Thoracic aorta (tissue), 2 donors: ENCODE data around the gene CNR2. TPM values are rescaled to one million over a fixed set of nuclear protein-coding genes. Genes with fewer than 3 reads are reported as not detected.
A peak's percentile ranks its signal among the peaks of the same experiment; 100 is the strongest.

Experiments used
- ATAC-seq: fragments of 150-250 bp; one replicate; pipeline ENCODE4 v1.8.0; 2017; ENCODE audit warnings: low read depth; ENCODE audit not compliant: insufficient number of reproducible peaks, low FRiP score
- DNase-seq: peaks from one replicate; pipeline ENCODE4 v3.0.0-alpha.2; 2020; ENCODE audit warnings: low spot score
- H3K27ac ChIP-seq, 2 donors: fragments of 200-600 bp; sonication (generic); 1 replicate in 1 of 2; 2 replicates in 1 of 2; pipeline ENCODE4 v1.5.1; 2016; ENCODE audit warnings: mild to moderate bottlenecking in 2 of 2, moderate library complexity in 2 of 2
- H3K27me3 ChIP-seq: fragments of 200-600 bp; sonication (generic); replicated peaks from 2 replicates; pipeline ENCODE4 v1.6.0; 2016; ENCODE audit warnings: mild to moderate bottlenecking; ENCODE audit not compliant: insufficient read depth
- H3K36me3 ChIP-seq: fragments of 200-600 bp; sonication (generic); one replicate; pipeline ENCODE4 v1.5.1; 2016
- H3K4me1 ChIP-seq, 2 donors: fragments of 200-600 bp; sonication (generic); 1 replicate in 1 of 2; 2 replicates in 1 of 2; pipeline versions ENCODE4 v1.5.1 to v1.6.0; 2016; ENCODE audit warnings: low read depth in 2 of 2, mild to moderate bottlenecking in 1 of 2; ENCODE audit not compliant: control insufficient read depth in 1 of 2
- H3K4me3 ChIP-seq: fragments of 200-600 bp; sonication (generic); 2 replicates; pipeline ENCODE4 v1.5.1; 2016; ENCODE audit warnings: mild to moderate bottlenecking
- H3K9me3 ChIP-seq: fragments of 200-600 bp; sonication (generic); 2 replicates; pipeline ENCODE4 v1.5.1; 2016
- CTCF ChIP-seq: fragments of 200-600 bp; sonication (generic); IDR thresholded peaks from one replicate; pipeline ENCODE4 v1.5.1; 2019; ENCODE audit warnings: antibody characterized with exemption
- total RNA-seq, 2 donors: library from RNA; depleted of rRNA; stranded (reverse); fragments of >200 nt; gene quantifications; one replicate each; pipeline versions ENCODE4 v1.1.0 to v1.2.3, GENCODE V29; 2016

Gene CNR2
- total RNA-seq, 2 donors from 2014 or later: 0.41 TPM; not detected in 1

- Histone ChIP-seq H3K27ac (peak overlapping the region; percentile 75 to 79), H3K36me3 (no peaks in the 10 kb centered on the region), H3K27me3 (no peaks in the 10 kb centered on the region), H3K9me3 (no peaks in the 10 kb centered on the region), H3K4me3 (peak overlapping the region; percentile 86), H3K4me1 (peaks cover 12 to 21% of the 10 kb centered on the region in 2 donors)
- DNase-seq: no peak
- no peak for TF ChIP-seq CTCF
- ATAC-seq: no peak
Measured at GRCh38 chr1:23869051-23869450, 44.1 kb downstream of the CNR2 start.

- Histone ChIP-seq H3K4me3 (peak overlapping the region; percentile 86), H3K9me3 (no peaks in the 10 kb centered on the region), H3K27me3 (no peaks in the 10 kb centered on the region), H3K4me1 (peaks cover 12 to 21% of the 10 kb centered on the region in 2 donors), H3K36me3 (no peaks in the 10 kb centered on the region), H3K27ac (peak overlapping the region; percentile 75 to 79)
- ATAC-seq (no peak), DNase-seq (no peak)
- TF ChIP-seq CTCF: no peak
Measured at GRCh38 chr1:23868557-23869016, 44.6 kb downstream of the CNR2 start.

GRCh38 chr1:23867895-23868556, 45.1 kb downstream of the CNR2 start, which contains the start of gene FUCA1:
FUCA1 (minus strand) TSS chr1:23868290; CDS start chr1:23868286, 4 bp downstream.
- DNase-seq (peak; percentile 65), ATAC-seq (peak; percentile 97)
- peak within 1 kb of the TSS; percentile 75 to 79 for H3K27ac ChIP-seq
- peaks cover 1% of the 10 kb centered on the region for H3K36me3 ChIP-seq
- no peaks in the 10 kb centered on the region for H3K9me3 ChIP-seq
- H3K4me1 ChIP-seq: peaks cover 12 to 21% of the 10 kb centered on the region in 2 donors
- H3K4me3 ChIP-seq: peak within 1 kb of the TSS; percentile 86
- H3K27me3 ChIP-seq: no peaks in the 10 kb centered on the region
- peak; percentile 94 for TF ChIP-seq CTCF

- DNase-seq (no peak), ATAC-seq (no peak)
- Histone ChIP-seq H3K27ac (peak overlapping the region in 1 of 2 donors; percentile 79), H3K4me1 (peaks cover 12 to 21% of the 10 kb centered on the region in 2 donors), H3K4me3 (peak overlapping the region; percentile 86), H3K36me3 (peaks cover 6% of the 10 kb centered on the region), H3K9me3 (no peaks in the 10 kb centered on the region), H3K27me3 (no peaks in the 10 kb centered on the region)
- TF ChIP-seq CTCF: no peak
Measured at GRCh38 chr1:23867542-23867894, 45.6 kb downstream of the CNR2 start.

- TF ChIP-seq CTCF: no peak
- DNase-seq (no peak), ATAC-seq (no peak)
- peaks cover 12 to 21% of the 10 kb centered on the region in 2 donors for H3K4me1 ChIP-seq
- H3K36me3 ChIP-seq: peaks cover 11% of the 10 kb centered on the region
- H3K27me3 ChIP-seq: no peaks in the 10 kb centered on the region
- H3K9me3 ChIP-seq: no peaks in the 10 kb centered on the region
- no peak overlapping the region for H3K27ac ChIP-seq
- H3K4me3 ChIP-seq: no peak overlapping the region
Measured at GRCh38 chr1:23865543-23865930, 47.6 kb downstream of the CNR2 start.
